ENCODE results near the gene ALLC. TPM values are rescaled to one million over a fixed set of nuclear protein-coding genes. Genes with fewer than 3 reads are reported as not detected.

ALLC gene
- total and polyA plus RNA-seq, 2 experiments from 2014 or later: not detected

DNA sequence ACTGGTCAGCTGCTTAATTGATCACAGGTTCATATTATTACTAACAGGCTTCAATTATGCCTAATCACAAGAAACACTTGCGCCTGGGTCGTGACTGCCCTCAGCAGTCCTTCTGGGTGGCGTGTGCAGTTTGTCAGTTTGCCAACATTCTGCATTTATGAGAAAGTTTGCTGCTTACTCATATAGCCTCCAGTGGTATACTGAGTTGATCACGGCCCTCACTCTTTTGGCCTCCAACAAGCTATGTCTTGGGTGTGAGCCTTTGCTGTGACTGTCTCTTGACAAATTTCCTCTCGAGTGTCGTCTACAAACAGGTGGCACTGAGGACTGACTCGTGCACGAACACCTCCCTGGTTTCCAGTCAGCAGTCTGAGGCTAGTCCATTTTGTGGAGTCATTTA lies 72.6 kb downstream of the ALLC start:
- Histone ChIP-seq H3K27me3 (no peaks in the 10 kb centered on the region), H3K79me2 (no peaks in the 10 kb centered on the region), H4K20me1 (ENCODE audit: insufficient read depth, poor library complexity, severe bottlenecking) (no peaks in the 10 kb centered on the region), H3K9me3 (ENCODE audit: low read depth) (no peaks in the 10 kb centered on the region), H3K4me1 (ENCODE audit: insufficient read depth) (no peaks in the 10 kb centered on the region), H3K27ac (no peak overlapping the region), H3K4me3 (no peak overlapping the region), H3K4me2 (no peak overlapping the region), H3K36me3 (replicated peaks; ENCODE audit: insufficient read depth, low read depth) (no peaks in the 10 kb centered on the region), H3K9me2 (replicated peaks; ENCODE audit: insufficient read depth) (no peaks in the 10 kb centered on the region), H2AFZ (no peak overlapping the region)
- WGBS (ENCODE audit: low lambda C conversion rate, missing lambda C conversion rate): 85% methylated on average over 8 of the region's 8 CpGs
- TF ChIP-seq EZH2 (IDR thresholded peaks at IDR 0.05; ENCODE audit: borderline replicate concordance): no peak
- TF ChIP-seq, protein P1, sequence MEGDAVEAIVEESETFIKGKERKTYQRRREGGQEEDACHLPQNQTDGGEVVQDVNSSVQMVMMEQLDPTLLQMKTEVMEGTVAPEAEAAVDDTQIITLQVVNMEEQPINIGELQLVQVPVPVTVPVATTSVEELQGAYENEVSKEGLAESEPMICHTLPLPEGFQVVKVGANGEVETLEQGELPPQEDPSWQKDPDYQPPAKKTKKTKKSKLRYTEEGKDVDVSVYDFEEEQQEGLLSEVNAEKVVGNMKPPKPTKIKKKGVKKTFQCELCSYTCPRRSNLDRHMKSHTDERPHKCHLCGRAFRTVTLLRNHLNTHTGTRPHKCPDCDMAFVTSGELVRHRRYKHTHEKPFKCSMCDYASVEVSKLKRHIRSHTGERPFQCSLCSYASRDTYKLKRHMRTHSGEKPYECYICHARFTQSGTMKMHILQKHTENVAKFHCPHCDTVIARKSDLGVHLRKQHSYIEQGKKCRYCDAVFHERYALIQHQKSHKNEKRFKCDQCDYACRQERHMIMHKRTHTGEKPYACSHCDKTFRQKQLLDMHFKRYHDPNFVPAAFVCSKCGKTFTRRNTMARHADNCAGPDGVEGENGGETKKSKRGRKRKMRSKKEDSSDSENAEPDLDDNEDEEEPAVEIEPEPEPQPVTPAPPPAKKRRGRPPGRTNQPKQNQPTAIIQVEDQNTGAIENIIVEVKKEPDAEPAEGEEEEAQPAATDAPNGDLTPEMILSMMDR (IDR thresholded peaks at IDR 0.05; ENCODE audit: poor library complexity): no peak
- no peak for DNase-seq (ENCODE audit: low spot score)

DNA sequence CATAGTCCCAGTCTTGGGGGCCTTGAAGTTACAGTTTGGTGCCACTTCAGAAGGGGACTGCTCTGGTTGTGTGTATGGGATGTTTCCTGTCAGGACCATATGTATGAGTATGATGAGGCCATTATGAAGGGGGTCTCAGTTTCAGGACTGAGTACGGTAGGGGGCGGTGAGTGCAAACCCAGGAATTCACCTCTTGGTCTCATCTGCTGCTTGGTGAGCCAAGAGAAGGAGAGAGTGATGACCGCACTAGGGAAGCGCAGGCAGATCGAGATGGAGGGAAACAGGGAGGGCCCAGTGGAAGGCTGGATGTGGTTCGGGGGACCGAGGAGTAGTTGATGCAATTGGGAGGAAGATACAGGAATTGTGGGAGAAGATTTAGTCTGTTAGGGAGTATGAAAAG lies 73.8 kb downstream of the ALLC start:
- WGBS (ENCODE audit: low lambda C conversion rate, missing lambda C conversion rate): 95% methylated on average over 7 of the region's 7 CpGs
- TF ChIP-seq EZH2 (IDR thresholded peaks at IDR 0.05; ENCODE audit: borderline replicate concordance) (no peak), EZH2phosphoT487 (IDR thresholded peaks at IDR 0.05; ENCODE audit: low read depth, severe bottlenecking, unreplicated experiment) (no peak)
- TF ChIP-seq, protein P1 (IDR thresholded peaks at IDR 0.05; ENCODE audit: poor library complexity): no peak
- no peaks in the 10 kb centered on the region for H3K36me3 ChIP-seq (replicated peaks; ENCODE audit: insufficient read depth, low read depth)
- H3K4me3 ChIP-seq: no peak overlapping the region
- no peak overlapping the region for H3K27ac ChIP-seq
- H3K4me2 ChIP-seq: no peak overlapping the region
- H3K4me1 ChIP-seq (ENCODE audit: insufficient read depth): no peaks in the 10 kb centered on the region
- no peaks in the 10 kb centered on the region for H3K9me2 ChIP-seq (replicated peaks; ENCODE audit: insufficient read depth)
- H4K20me1 ChIP-seq (ENCODE audit: insufficient read depth, poor library complexity, severe bottlenecking): no peaks in the 10 kb centered on the region
- no peaks in the 10 kb centered on the region for H3K79me2 ChIP-seq
- no peaks in the 10 kb centered on the region for H3K9me3 ChIP-seq (ENCODE audit: low read depth)
- no peaks in the 10 kb centered on the region for H3K27me3 ChIP-seq
- no peak overlapping the region for H2AFZ ChIP-seq
- no peak for DNase-seq (ENCODE audit: low spot score)

- 75% methylated on average over 7 of the region's 7 CpGs for WGBS (ENCODE audit: low lambda C conversion rate, missing lambda C conversion rate)
- H3K36me3 ChIP-seq (replicated peaks; ENCODE audit: insufficient read depth, low read depth): no peaks in the 10 kb centered on the region
- no peaks in the 10 kb centered on the region for H3K9me2 ChIP-seq (replicated peaks; ENCODE audit: insufficient read depth)
- TF ChIP-seq EZH2phosphoT487 (IDR thresholded peaks at IDR 0.05; ENCODE audit: low read depth, severe bottlenecking, unreplicated experiment): no peak
- no peak for TF ChIP-seq EZH2 (IDR thresholded peaks at IDR 0.05; ENCODE audit: borderline replicate concordance)
- TF ChIP-seq, protein P1 (IDR thresholded peaks at IDR 0.05; ENCODE audit: poor library complexity): no peak
- DNase-seq (ENCODE audit: low spot score): no peak
- no peak overlapping the region for H2AFZ ChIP-seq
- no peak overlapping the region for H3K4me2 ChIP-seq
- no peaks in the 10 kb centered on the region for H3K79me2 ChIP-seq
- H3K4me1 ChIP-seq (ENCODE audit: insufficient read depth): no peaks in the 10 kb centered on the region
- H3K9me3 ChIP-seq (ENCODE audit: low read depth): no peaks in the 10 kb centered on the region
- no peak overlapping the region for H3K4me3 ChIP-seq
- no peaks in the 10 kb centered on the region for H4K20me1 ChIP-seq (ENCODE audit: insufficient read depth, poor library complexity, severe bottlenecking)
- H3K27me3 ChIP-seq: no peaks in the 10 kb centered on the region
- no peak overlapping the region for H3K27ac ChIP-seq
These were observed 78.1 kb downstream of the ALLC start for GRCh38 chr2:3736112-3736511.

DNA sequence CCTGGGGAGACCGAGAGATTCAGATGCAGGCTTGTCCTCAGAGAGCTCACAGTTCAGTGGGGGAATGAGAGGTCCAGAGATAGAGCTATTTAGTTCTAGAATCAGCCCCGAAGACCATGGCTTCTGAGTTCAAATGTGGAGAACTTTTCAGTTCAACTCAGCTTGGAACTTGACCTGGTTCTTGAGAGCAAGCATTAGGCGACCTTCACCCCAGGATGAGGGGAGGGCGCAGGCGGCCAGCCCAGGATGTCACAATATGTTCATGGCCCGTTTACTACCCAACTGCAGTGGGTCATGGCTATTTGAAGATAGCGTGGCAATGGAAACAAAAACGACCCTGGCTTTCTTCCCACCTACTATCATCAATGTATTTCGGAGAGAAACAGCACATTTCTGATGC lies 79.1 kb downstream of the ALLC start:
- Histone ChIP-seq H2AFZ (no peak overlapping the region), H3K9me2 (replicated peaks; ENCODE audit: insufficient read depth) (no peaks in the 10 kb centered on the region), H3K79me2 (no peaks in the 10 kb centered on the region), H3K27me3 (no peaks in the 10 kb centered on the region), H3K9me3 (ENCODE audit: low read depth) (no peaks in the 10 kb centered on the region), H3K4me2 (no peak overlapping the region), H4K20me1 (ENCODE audit: insufficient read depth, poor library complexity, severe bottlenecking) (no peaks in the 10 kb centered on the region), H3K4me3 (no peak overlapping the region), H3K4me1 (ENCODE audit: insufficient read depth) (no peaks in the 10 kb centered on the region), H3K36me3 (replicated peaks; ENCODE audit: insufficient read depth, low read depth) (no peaks in the 10 kb centered on the region), H3K27ac (no peak overlapping the region)
- TF ChIP-seq EZH2 (IDR thresholded peaks at IDR 0.05; ENCODE audit: borderline replicate concordance) (no peak), EZH2phosphoT487 (IDR thresholded peaks at IDR 0.05; ENCODE audit: low read depth, severe bottlenecking, unreplicated experiment) (no peak)
- TF ChIP-seq, protein P1 (IDR thresholded peaks at IDR 0.05; ENCODE audit: poor library complexity): no peak
- DNase-seq (ENCODE audit: low spot score): no peak
- WGBS (ENCODE audit: low lambda C conversion rate, missing lambda C conversion rate): 90% methylated on average over 9 of the region's 9 CpGs

Data from hepatocyte (in vitro differentiated cells).